ENCODE measurements around the gene TPK1. TPM values are rescaled to one million over a fixed set of nuclear protein-coding genes. Genes with fewer than 3 reads are reported as not detected.

Gene TPK1
- total and polyA plus RNA-seq, 2 experiments from 2014 or later: 5.9 to 7.3 TPM

- TF ChIP-seq, protein P1, sequence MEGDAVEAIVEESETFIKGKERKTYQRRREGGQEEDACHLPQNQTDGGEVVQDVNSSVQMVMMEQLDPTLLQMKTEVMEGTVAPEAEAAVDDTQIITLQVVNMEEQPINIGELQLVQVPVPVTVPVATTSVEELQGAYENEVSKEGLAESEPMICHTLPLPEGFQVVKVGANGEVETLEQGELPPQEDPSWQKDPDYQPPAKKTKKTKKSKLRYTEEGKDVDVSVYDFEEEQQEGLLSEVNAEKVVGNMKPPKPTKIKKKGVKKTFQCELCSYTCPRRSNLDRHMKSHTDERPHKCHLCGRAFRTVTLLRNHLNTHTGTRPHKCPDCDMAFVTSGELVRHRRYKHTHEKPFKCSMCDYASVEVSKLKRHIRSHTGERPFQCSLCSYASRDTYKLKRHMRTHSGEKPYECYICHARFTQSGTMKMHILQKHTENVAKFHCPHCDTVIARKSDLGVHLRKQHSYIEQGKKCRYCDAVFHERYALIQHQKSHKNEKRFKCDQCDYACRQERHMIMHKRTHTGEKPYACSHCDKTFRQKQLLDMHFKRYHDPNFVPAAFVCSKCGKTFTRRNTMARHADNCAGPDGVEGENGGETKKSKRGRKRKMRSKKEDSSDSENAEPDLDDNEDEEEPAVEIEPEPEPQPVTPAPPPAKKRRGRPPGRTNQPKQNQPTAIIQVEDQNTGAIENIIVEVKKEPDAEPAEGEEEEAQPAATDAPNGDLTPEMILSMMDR (IDR thresholded peaks at IDR 0.05; ENCODE audit: low read depth, low read length): no peak
- Histone ChIP-seq H3K4me3 (no peak overlapping the region), H3K9me3 (ENCODE audit: low read depth) (no peaks in the 10 kb centered on the region), H3K36me3 (no peaks in the 10 kb centered on the region), H3K4me1 (ENCODE audit: low read depth) (no peaks in the 10 kb centered on the region), H3K27ac (no peak overlapping the region), H3K27me3 (no peaks in the 10 kb centered on the region)
- no peak for DNase-seq (ENCODE audit: low read depth in 1 of 2, low spot score in 1 of 2)
Measured at GRCh38 chr7:144549861-144550260, 286.0 kb downstream of the TPK1 start.

DNA sequence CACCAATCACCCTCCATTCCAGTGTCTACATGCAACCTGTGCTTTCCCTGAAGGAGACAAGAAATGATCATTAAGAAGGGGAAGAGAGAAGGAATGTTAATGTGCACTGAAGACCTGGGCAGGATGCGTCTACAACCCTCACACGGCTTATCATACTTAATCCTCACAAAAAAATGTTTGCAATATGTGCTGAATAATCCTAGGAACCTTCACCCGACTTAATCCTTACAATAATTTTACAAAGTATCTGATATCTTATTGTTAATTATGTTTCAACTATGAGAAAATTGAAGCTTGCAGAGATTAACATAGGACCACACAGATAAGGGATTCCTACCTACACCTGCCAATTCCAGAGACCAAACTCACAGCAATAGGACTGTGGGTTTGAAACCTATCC, 287.3 kb downstream of the TPK1 start:
- Histone ChIP-seq H3K4me1 (ENCODE audit: low read depth) (no peaks in the 10 kb centered on the region), H3K4me3 (no peak overlapping the region), H3K27me3 (no peaks in the 10 kb centered on the region), H3K9me3 (ENCODE audit: low read depth) (no peaks in the 10 kb centered on the region), H3K27ac (no peak overlapping the region), H3K36me3 (no peaks in the 10 kb centered on the region)
- DNase-seq (ENCODE audit: low read depth in 1 of 2, low spot score in 1 of 2): no peak
- TF ChIP-seq, protein P1 (IDR thresholded peaks at IDR 0.05; ENCODE audit: low read depth, low read length): no peak

DNA sequence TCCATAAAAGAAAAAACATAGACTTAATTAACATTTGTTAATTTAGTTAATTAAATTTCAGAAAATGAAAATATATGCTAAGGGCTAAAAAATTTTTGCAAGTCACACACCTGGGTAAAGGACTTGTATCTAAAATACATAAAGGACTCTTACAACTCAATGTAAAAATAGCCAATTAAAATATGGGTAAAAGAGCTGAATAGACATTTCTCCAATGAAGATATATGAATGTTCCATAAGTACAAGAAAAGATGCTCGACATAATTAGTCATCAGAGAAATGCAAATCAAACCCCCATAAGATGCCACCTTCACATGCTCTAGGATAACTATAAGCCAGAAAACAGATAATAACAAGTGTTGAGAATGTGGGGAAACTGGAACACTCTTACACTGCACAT, 288.0 kb downstream of the TPK1 start:
- TF ChIP-seq, protein P1 (IDR thresholded peaks at IDR 0.05; ENCODE audit: low read depth, low read length): no peak
- no peaks in the 10 kb centered on the region for H3K9me3 ChIP-seq (ENCODE audit: low read depth)
- no peaks in the 10 kb centered on the region for H3K4me1 ChIP-seq (ENCODE audit: low read depth)
- no peaks in the 10 kb centered on the region for H3K36me3 ChIP-seq
- H3K27me3 ChIP-seq: no peaks in the 10 kb centered on the region
- DNase-seq (ENCODE audit: low read depth in 1 of 2, low spot score in 1 of 2): no peak
- no peak overlapping the region for H3K27ac ChIP-seq
- no peak overlapping the region for H3K4me3 ChIP-seq

GRCh38 chr7:144546782-144547181, 289.1 kb downstream of the TPK1 start:
- no peaks in the 10 kb centered on the region for H3K36me3 ChIP-seq
- DNase-seq (ENCODE audit: low read depth in 1 of 2, low spot score in 1 of 2): no peak
- TF ChIP-seq, protein P1 (IDR thresholded peaks at IDR 0.05; ENCODE audit: low read depth, low read length): no peak

DNA sequence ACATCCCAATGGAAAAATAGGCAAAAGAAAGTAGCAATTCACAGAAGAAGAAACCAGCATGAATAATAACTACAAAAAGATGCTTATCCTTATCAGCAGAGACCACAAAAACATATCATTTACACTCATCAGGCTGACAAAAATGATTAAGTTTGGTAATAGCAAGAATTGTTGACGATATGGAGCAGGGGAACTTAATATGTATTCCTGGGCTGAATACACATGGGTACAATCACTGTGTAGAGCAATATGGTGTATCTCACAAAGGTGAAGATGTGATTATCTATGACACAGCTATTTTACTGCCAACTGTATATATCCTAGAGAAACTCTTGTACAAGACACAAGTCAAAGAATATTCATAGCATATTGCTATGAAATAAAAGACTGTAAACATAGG, 290.5 kb downstream of the TPK1 start:
- H3K4me1 ChIP-seq (ENCODE audit: low read depth): no peaks in the 10 kb centered on the region
- no peaks in the 10 kb centered on the region for H3K27me3 ChIP-seq
- no peaks in the 10 kb centered on the region for H3K36me3 ChIP-seq
- TF ChIP-seq, protein P1 (IDR thresholded peaks at IDR 0.05; ENCODE audit: low read depth, low read length): no peak
- H3K27ac ChIP-seq: no peak overlapping the region
- H3K4me3 ChIP-seq: no peak overlapping the region
- H3K9me3 ChIP-seq (ENCODE audit: low read depth): no peaks in the 10 kb centered on the region
- no peak for DNase-seq (ENCODE audit: low read depth in 1 of 2, low spot score in 1 of 2)

More at GRCh38 chr7:144546782-144547181, 289.1 kb downstream of the TPK1 start:
- Histone ChIP-seq H3K4me3 (no peak overlapping the region), H3K27ac (no peak overlapping the region), H3K27me3 (no peaks in the 10 kb centered on the region), H3K4me1 (ENCODE audit: low read depth) (no peaks in the 10 kb centered on the region), H3K9me3 (ENCODE audit: low read depth) (no peaks in the 10 kb centered on the region)

All from cardiac muscle cell (in vitro differentiated cells and primary cell).